ENCODE results near the gene CRYBB3.

Gene CRYBB3

DNA sequence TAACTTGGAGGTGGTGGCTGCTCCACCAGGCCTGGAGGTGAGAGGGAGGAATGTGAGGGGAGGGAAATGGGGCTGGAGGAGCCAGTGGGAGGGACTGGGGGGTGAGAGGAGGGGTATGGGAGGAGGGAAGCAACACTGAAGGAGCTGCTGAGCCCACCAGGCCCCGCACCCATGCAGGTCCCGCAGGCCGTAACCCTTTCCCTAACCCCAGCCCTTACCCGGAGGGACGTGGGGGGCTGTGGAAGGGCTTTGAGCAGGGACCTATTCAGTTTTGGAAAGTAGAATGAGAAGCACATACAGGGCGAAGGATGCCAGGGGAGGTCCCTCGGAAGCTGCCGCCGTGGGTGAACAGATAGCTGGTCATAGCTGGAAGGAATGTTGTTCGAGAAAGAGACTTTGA is 33.9 kb upstream of the CRYBB3 start:
- TF ChIP-seq ZNF70 (CRISPR knock-in tag; IDR thresholded peaks at IDR 0.05) (no peak), TOX (CRISPR knock-in tag; IDR thresholded peaks at IDR 0.05; ENCODE audit: borderline replicate concordance) (no peak), RARB (CRISPR knock-in tag; IDR thresholded peaks at IDR 0.05) (no peak), ESRRG (CRISPR knock-in tag; IDR thresholded peaks at IDR 0.05) (no peak), ZNF565 (CRISPR knock-in tag; conservative IDR thresholded peaks at IDR 0.05; ENCODE audit: low read depth) (no peak), ARNTL (CRISPR knock-in tag; IDR thresholded peaks at IDR 0.05; ENCODE audit: borderline replicate concordance, low read depth) (no peak), GLIS3 (CRISPR knock-in tag; IDR thresholded peaks at IDR 0.05) (no peak), OSR1 (CRISPR knock-in tag; IDR thresholded peaks at IDR 0.05) (no peak), TCF4 (CRISPR knock-in tag; IDR thresholded peaks at IDR 0.05; ENCODE audit: borderline replicate concordance) (no peak), CSDC2 (CRISPR knock-in tag; IDR thresholded peaks at IDR 0.05) (no peak), ZFP30 (CRISPR knock-in tag; IDR thresholded peaks at IDR 0.05) (no peak), ZFP3 (CRISPR knock-in tag; IDR thresholded peaks at IDR 0.05) (no peak), PPARA (CRISPR knock-in tag; IDR thresholded peaks at IDR 0.05; ENCODE audit: borderline replicate concordance) (no peak), ISL1 (CRISPR knock-in tag; IDR thresholded peaks at IDR 0.05) (no peak), SNAI2 (CRISPR knock-in tag; IDR thresholded peaks at IDR 0.05) (no peak)
- TF ChIP-seq, protein P1, sequence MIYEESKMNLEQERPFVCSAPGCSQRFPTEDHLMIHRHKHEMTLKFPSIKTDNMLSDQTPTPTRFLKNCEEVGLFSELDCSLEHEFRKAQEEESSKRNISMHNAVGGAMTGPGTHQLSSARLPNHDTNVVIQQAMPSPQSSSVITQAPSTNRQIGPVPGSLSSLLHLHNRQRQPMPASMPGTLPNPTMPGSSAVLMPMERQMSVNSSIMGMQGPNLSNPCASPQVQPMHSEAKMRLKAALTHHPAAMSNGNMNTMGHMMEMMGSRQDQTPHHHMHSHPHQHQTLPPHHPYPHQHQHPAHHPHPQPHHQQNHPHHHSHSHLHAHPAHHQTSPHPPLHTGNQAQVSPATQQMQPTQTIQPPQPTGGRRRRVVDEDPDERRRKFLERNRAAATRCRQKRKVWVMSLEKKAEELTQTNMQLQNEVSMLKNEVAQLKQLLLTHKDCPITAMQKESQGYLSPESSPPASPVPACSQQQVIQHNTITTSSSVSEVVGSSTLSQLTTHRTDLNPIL (CRISPR knock-in tag; IDR thresholded peaks at IDR 0.05; ENCODE audit: low read depth) = no peak
- TF ChIP-seq, protein P2, sequence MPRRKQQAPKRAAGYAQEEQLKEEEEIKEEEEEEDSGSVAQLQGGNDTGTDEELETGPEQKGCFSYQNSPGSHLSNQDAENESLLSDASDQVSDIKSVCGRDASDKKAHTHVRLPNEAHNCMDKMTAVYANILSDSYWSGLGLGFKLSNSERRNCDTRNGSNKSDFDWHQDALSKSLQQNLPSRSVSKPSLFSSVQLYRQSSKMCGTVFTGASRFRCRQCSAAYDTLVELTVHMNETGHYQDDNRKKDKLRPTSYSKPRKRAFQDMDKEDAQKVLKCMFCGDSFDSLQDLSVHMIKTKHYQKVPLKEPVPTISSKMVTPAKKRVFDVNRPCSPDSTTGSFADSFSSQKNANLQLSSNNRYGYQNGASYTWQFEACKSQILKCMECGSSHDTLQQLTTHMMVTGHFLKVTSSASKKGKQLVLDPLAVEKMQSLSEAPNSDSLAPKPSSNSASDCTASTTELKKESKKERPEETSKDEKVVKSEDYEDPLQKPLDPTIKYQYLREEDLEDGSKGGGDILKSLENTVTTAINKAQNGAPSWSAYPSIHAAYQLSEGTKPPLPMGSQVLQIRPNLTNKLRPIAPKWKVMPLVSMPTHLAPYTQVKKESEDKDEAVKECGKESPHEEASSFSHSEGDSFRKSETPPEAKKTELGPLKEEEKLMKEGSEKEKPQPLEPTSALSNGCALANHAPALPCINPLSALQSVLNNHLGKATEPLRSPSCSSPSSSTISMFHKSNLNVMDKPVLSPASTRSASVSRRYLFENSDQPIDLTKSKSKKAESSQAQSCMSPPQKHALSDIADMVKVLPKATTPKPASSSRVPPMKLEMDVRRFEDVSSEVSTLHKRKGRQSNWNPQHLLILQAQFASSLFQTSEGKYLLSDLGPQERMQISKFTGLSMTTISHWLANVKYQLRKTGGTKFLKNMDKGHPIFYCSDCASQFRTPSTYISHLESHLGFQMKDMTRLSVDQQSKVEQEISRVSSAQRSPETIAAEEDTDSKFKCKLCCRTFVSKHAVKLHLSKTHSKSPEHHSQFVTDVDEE (CRISPR knock-in tag; IDR thresholded peaks at IDR 0.05) = no peak
- TF ChIP-seq, protein P3, sequence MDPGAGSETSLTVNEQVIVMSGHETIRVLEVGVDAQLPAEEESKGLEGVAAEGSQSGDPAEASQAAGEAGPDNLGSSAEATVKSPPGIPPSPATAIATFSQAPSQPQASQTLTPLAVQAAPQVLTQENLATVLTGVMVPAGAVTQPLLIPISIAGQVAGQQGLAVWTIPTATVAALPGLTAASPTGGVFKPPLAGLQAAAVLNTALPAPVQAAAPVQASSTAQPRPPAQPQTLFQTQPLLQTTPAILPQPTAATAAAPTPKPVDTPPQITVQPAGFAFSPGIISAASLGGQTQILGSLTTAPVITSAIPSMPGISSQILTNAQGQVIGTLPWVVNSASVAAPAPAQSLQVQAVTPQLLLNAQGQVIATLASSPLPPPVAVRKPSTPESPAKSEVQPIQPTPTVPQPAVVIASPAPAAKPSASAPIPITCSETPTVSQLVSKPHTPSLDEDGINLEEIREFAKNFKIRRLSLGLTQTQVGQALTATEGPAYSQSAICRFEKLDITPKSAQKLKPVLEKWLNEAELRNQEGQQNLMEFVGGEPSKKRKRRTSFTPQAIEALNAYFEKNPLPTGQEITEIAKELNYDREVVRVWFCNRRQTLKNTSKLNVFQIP (CRISPR knock-in tag; IDR thresholded peaks at IDR 0.05; ENCODE audit: borderline replicate concordance, low read depth) = no peak
- TF ChIP-seq, protein P4, sequence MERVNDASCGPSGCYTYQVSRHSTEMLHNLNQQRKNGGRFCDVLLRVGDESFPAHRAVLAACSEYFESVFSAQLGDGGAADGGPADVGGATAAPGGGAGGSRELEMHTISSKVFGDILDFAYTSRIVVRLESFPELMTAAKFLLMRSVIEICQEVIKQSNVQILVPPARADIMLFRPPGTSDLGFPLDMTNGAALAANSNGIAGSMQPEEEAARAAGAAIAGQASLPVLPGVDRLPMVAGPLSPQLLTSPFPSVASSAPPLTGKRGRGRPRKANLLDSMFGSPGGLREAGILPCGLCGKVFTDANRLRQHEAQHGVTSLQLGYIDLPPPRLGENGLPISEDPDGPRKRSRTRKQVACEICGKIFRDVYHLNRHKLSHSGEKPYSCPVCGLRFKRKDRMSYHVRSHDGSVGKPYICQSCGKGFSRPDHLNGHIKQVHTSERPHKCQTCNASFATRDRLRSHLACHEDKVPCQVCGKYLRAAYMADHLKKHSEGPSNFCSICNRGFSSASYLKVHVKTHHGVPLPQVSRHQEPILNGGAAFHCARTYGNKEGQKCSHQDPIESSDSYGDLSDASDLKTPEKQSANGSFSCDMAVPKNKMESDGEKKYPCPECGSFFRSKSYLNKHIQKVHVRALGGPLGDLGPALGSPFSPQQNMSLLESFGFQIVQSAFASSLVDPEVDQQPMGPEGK (CRISPR knock-in tag; IDR thresholded peaks at IDR 0.05; ENCODE audit: borderline replicate concordance) = no peak
- no peak for ATAC-seq

DNA sequence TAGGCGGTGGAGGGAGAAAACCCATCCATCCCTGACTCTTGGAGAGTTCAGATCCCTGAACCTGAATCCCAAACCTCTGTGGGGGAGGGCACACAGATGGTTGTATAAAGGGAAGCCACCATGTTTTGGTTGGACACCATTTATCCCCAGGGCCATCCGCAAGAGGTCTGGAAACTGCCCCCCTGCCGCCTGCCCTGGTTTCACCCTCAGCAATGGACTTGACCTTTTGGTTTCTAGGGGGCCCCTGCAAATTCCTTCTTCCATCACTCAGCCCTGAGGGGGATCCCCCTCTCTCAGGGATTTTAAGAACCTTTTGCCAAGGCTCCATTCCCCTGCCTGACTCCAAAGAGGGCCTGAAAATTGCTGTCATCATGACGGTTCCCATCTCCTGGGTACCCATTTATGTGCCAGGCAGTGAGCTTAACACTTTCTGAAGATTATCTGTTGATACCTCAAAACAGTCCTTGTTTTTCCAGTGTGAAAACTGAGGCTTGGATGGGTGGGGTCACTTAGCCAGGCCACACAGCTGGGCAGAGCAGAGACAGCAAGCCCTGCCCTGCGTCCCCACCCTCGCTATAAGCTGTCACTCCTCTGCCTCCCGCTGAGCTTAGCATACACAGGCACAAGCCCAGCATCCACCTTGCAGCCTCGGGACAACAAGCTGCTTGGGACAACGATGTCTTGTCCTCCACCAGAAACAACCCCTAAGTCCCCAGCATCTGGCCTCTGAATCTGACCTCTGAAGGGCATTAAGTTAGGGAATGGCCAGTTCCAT is 33.2 kb upstream of the CRYBB3 start:
- no peak for ATAC-seq
- TF ChIP-seq ISL1 (CRISPR knock-in tag; IDR thresholded peaks at IDR 0.05) = no peak

DNA sequence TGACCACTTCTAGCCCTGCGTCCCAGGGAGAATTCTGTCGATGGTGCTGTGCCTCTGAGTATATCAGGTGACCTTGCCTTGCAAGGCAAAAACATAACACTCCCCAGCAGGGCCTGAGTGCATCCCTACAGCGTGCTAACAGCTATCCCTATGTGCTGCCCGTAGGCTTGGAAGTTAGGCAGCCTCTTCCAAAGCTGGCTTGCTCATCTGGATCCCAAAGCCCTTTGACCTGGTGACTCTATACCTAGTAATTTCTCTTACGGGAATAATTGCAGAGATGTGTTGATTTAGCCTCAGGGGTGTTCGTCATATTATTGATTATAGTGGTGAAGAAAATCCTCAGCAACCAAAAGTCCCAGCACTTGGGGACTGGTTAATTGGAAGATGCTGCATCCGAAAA is 32.6 kb upstream of the CRYBB3 start:
- no peak for ATAC-seq
- no peak for TF ChIP-seq ZNF565 (CRISPR knock-in tag; conservative IDR thresholded peaks at IDR 0.05; ENCODE audit: low read depth)
- no peak for TF ChIP-seq ISL1 (CRISPR knock-in tag; IDR thresholded peaks at IDR 0.05)
- TF ChIP-seq OSR1 (CRISPR knock-in tag; IDR thresholded peaks at IDR 0.05) = no peak
- TF ChIP-seq TOX (CRISPR knock-in tag; IDR thresholded peaks at IDR 0.05; ENCODE audit: borderline replicate concordance) = no peak
- TF ChIP-seq, protein P1 (CRISPR knock-in tag; IDR thresholded peaks at IDR 0.05; ENCODE audit: low read depth) = no peak
- no peak for TF ChIP-seq ESRRG (CRISPR knock-in tag; IDR thresholded peaks at IDR 0.05)
- TF ChIP-seq GLIS3 (CRISPR knock-in tag; IDR thresholded peaks at IDR 0.05) = no peak
- TF ChIP-seq, protein P4 (CRISPR knock-in tag; IDR thresholded peaks at IDR 0.05; ENCODE audit: borderline replicate concordance) = no peak
- no peak for TF ChIP-seq ARNTL (CRISPR knock-in tag; IDR thresholded peaks at IDR 0.05; ENCODE audit: borderline replicate concordance, low read depth)
- TF ChIP-seq ZNF8 (CRISPR knock-in tag; IDR thresholded peaks at IDR 0.05) = no peak
- no peak for TF ChIP-seq ZNF70 (CRISPR knock-in tag; IDR thresholded peaks at IDR 0.05)
- TF ChIP-seq ZFP3 (CRISPR knock-in tag; IDR thresholded peaks at IDR 0.05) = no peak
- TF ChIP-seq, protein P5, sequence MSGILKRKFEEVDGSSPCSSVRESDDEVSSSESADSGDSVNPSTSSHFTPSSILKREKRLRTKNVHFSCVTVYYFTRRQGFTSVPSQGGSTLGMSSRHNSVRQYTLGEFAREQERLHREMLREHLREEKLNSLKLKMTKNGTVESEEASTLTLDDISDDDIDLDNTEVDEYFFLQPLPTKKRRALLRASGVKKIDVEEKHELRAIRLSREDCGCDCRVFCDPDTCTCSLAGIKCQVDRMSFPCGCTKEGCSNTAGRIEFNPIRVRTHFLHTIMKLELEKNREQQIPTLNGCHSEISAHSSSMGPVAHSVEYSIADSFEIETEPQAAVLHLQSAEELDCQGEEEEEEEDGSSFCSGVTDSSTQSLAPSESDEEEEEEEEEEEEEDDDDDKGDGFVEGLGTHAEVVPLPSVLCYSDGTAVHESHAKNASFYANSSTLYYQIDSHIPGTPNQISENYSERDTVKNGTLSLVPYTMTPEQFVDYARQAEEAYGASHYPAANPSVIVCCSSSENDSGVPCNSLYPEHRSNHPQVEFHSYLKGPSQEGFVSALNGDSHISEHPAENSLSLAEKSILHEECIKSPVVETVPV (CRISPR knock-in tag; IDR thresholded peaks at IDR 0.05) = no peak
- no peak for TF ChIP-seq ZC3H10 (CRISPR knock-in tag; IDR thresholded peaks at IDR 0.05)
- no peak for TF ChIP-seq BACH2 (CRISPR knock-in tag; IDR thresholded peaks at IDR 0.05; ENCODE audit: borderline replicate concordance)
